ENCODE measurements around the gene CLEC16A.
"Not testable (repeated sequence)": the region's sequence is repeated elsewhere in the genome, so short reads cannot be mapped to it uniquely, and the experiment has no call there.

CLEC16A gene

GRCh38 chr16:10940501-10941079 lies 3.8 kb upstream of the CLEC16A start:
- DNase-seq, result no peak

- no peak for DNase-seq
These were observed 3.0 kb upstream of the CLEC16A start for GRCh38 chr16:10941127-10941933.

DNA sequence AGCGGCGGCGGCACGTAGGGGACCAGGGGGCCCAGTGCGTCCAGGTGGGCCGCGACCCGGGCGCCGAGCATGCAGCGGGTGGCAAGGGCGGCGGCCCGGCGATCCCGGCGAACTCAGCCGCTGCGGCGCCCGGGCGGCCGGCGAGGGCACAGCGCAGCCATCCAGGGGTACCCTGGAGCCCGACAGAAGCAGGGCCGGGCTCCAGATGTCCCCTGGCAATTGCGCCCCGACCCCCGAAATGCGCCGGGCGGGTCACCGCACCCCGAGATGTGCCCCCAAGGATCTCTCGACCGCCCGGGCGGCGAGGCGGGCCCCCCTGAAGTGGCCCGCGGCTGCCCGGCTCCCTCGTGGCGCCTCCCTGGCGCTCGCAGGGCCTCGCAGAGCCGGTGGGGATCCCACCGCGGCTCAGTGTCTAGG lies 2.4 kb upstream of the CLEC16A start:
- DNase-seq, result not testable (repeated sequence)

DNA sequence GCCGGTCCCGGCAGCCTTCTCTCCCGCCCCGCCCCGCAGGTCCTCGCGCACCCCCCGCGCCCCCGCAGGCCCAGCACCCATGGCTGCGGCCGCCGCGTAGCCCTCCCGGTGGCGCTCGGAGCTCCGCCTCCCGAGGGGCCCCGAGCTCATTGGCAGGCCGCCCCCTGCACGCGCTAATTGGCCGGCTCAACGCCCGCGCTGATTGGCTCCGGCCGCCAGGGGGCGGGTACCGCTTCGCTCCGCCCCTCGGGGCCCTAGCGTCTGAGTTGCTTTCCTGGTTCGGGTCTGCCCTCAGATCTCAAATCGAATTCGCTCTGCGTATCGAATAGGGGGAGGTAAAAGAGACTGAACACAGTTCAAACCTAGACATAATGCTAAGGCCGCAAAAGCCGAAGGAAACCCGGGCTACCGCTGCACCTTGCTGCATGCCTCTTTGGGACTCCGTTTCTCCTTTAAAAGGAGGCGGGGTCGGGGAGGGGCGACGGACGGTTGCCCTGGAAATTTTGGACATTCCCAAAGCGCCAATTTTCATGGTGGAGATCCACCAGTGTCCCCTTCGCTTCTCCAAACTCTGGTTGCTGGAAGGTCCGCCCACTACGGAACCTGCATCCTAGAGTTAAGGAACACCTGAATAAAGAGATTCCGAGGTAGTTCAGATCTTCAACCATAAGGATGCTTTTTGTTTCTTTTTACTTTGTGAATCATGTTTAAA lies 1.9 kb upstream of the CLEC16A start, which contains the start of gene DEXI:
DEXI (minus strand) TSS at position 117 of the 712 bp plus-strand sequence. CDS start 463 bp downstream, outside the sequence.
- peak; percentile 51 for DNase-seq

GRCh38 chr16:10943064-10943353 lies 1.4 kb upstream of the CLEC16A start:
- DNase-seq, result no peak

GRCh38 chr16:10945065-10945787 lies 862 bp downstream of the CLEC16A start:
- no peak for DNase-seq

DNA sequence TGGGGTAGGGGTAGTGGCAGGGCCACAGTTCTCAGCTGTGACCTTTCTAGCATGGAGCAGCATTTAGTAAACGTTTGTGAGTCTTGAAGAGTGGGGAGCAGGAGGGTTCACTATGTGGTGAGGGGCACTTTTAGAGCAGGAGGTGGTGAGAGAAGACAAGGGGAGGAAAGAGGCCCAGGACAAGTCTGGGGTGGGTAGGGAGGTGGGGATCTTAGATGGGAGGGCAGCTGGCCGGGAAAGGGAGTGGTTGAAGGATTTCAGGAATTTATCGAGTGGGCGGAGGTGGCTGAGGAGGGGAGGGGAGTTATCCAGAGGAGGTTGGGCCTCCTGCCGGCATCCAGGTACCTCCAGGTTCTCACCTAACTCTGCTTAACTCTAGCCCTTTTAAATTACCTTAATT lies 1.9 kb downstream of the CLEC16A start:
- DNase-seq, result no peak

- DNase-seq, result no peak
These were observed 2.9 kb downstream of the CLEC16A start for GRCh38 chr16:10947211-10947787.

DNA sequence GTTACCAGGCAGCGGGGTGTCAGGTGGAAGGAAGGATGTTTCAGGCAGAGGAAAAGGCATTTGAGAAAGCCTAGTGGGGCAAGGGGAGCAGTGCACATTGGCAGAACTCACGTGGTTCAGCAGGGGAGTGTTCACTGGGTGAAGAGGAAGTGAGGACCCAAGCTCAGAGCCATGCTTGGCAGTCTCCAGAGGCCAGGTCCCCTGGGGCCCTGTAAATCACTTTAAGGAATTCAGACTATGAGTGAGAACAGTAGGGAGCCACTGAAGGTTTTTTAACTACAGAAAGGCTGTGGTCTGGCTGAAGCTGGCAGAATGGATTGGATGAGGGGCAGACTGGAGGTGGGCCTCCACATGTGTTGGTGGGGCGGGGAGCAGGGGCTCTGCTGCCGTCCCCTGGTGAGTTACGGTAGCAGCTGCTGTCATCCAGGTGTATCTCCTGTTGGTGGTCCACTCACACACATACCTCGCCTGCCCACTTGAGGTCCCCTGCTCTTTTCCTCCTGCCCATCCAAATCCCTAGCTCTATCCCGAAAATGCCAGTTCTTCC lies 5.1 kb downstream of the CLEC16A start:
- no peak for DNase-seq

DNA sequence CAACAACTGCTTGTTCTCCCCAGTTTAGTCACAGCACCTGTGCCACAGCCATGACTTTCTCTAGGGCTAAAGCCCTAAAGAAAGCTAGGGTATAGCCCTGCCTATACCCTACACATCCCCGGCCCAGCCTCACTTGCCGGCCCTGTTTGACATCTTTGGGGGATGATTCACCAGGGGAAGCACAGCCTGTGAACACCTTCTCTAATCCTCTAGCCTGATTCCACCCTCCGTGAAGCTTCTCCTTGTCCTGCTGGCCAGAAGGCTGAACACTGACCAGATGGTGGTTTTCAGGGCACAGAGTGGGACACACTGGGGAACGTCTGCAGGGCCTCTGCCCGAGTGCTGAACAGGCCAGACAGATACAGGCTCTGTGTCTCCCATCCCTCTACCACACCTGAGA lies 6.0 kb downstream of the CLEC16A start:
- no peak for DNase-seq

DNA sequence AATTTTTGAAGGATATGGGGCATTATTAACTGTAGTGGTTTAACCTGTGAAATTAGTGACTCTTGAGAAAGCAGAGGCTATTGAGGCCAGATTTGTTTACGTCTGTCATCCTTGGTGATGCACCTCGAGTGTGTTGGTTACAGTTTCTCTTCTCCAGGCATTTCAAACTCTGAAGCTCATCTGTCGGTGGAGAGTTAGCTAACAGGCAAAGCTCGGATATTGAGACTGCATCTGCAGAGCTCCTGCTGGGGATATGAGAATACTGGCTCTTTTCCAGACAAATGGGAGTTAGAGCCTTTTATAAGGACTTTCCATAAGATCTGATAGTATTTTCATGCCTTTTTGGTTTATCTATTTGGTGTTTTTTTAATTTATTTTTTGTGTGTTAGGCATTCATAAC lies 6.7 kb downstream of the CLEC16A start:
- DNase-seq, result no peak

DNA sequence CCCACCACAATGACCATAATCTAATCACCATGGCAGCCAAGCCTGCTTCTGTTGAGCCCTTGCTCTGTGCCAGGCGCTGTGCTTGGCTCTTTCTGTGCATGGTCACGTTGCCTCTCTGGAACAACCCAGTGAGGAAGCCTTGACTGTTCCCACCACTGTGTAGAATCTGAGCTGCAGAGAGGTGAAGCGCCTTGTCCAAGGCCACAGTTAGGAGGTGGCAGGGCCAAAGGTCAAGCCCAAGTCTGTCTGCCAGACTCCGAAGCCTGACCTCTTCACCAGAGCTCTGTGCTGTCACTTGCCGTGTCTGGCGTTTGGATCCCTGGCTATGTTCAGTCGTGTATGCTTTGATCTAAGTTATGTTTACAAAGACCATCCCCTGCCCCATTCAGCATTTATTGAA lies 10.5 kb downstream of the CLEC16A start:
- DNase-seq, result no peak

DNA sequence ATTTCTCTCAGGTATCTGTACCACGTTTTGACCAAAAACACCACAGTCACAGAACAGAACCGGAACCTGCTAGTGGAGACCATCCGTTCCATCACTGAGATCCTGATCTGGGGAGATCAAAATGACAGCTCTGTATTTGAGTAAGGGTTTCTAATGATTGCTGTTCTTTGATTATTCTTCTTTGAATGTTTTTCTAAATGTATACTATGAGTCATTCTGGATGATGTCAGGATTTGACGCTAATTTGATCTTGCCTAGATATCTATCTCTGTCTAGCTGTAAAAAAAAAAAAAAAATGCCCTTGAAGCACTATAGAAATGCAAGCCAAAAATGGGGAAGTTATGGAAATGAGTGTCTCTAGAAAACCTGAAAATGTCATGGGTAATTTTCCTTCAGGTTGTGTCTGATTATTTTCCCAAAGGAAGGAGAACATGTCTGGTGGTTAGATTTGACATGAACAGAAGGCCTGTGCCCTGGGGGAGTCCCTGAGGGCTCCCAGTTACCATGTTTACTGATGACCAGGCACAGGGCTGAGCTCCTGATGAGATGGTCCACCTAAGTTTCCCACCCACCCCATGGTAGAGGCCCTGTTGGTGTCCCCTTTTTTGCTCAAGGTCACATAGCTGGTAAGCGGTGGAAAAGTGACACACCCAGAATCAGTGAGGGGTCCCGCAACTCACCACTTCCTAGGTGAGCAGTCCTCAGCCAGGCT lies 13.6 kb downstream of the CLEC16A start:
- no peak for DNase-seq

- no peak for DNase-seq
These were observed 14.8 kb downstream of the CLEC16A start for GRCh38 chr16:10959161-10959560.

GRCh38 chr16:10961231-10961630 lies 16.9 kb downstream of the CLEC16A start:
- no peak for DNase-seq

GRCh38 chr16:10964039-10964890 lies 19.9 kb downstream of the CLEC16A start:
- peak; percentile 53 for DNase-seq

DNA sequence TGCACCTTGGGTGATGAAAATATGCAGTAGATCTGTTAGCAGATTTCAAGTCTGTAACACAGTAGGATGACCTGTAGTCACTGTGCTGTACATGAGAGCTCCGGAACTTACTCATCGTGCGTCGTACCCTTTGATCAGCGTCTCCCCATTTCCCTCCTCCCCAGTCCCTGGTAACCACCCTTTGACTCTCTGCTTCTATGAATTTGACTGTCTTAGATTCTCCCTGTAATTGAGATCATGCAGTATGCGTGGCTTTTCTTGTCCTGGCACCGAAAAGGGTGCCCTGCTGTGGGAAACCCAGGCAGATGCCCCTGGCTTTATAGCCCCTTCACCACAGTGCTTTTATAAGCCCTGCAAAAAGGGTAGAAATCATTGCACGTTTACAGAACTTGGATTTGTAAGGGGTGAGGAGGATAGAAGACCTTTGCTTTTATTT lies 20.5 kb downstream of the CLEC16A start:
- DNase-seq, result no peak

GRCh38 chr16:10965440-10966061 lies 21.2 kb downstream of the CLEC16A start:
- DNase-seq, result no peak

- DNase-seq, result no peak
These were observed 21.8 kb downstream of the CLEC16A start for GRCh38 chr16:10966129-10966528.

DNA sequence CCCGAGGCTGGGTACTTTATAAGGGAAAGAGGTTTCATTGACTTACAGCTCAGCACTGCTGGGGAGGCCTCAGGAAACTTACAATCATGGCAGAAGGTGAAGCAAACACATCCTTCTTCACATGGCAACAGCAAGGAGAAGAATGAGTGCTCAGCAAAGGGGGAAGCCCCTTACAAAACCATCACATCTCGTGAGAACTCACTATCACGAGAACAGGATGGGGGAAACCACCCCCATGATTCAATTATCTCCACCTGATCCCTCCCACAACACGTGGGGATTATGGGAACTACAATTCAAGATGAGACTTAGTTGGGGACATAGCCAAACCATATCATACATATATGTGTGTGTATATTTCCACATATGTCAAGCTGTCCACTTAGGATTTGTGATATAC lies 22.2 kb downstream of the CLEC16A start:
- not testable (repeated sequence) for DNase-seq

GRCh38 chr16:10967986-10968385 lies 23.6 kb downstream of the CLEC16A start:
- DNase-seq, result no peak

Data from NCI-H748 treated with DMSO at 0.1 percent for 48 hours (cell line).